Subcutaneous adipose tissue (tissue), 4 donors: ENCODE data around the gene GDF11. TPM values are rescaled to one million over a fixed set of nuclear protein-coding genes. Genes with fewer than 3 reads are reported as not detected.

Experiments
- CTCF ChIP-seq: fragments of 450-650 bp; IDR thresholded peaks from one replicate; pipeline ENCODE4 v1.5.1; 2016; ENCODE audit warnings: low read depth, mild to moderate bottlenecking, control low read depth, antibody characterized with exemption, moderate library complexity
- total RNA-seq, 4 donors: library from RNA; depleted of rRNA; stranded (reverse); fragments of >200 nt; gene quantifications; one replicate each; pipeline ENCODE4 v1.1.0, GENCODE V29; 2016

Gene GDF11
- total RNA-seq, 4 donors from 2014 or later = 0.82 to 1.8 (median 1.2) TPM

DNA sequence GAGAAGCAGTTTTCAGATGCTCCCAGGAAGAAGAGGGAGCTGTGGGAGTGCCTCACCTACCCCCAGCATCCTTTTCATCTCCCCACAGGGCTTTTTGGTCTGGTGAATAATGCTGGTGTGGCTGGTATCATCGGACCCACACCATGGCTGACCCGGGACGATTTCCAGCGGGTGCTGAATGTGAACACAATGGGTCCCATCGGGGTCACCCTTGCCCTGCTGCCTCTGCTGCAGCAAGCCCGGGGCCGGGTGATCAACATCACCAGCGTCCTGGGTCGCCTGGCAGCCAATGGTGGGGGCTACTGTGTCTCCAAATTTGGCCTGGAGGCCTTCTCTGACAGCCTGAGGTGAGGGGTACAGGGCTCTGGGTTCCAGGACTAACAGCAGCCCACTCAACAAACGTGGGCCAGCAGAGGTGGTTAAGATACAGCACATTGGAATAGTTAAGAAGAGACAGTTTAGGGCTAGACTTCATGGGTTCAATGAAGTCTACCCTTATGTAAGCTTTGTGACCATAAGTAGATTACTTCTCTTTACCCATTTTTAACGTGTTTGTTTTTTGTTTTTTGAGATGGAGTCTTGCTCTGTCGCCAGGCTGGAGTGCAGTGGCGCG is 21.2 kb upstream of the GDF11 start:
- no peak for TF ChIP-seq CTCF

DNA sequence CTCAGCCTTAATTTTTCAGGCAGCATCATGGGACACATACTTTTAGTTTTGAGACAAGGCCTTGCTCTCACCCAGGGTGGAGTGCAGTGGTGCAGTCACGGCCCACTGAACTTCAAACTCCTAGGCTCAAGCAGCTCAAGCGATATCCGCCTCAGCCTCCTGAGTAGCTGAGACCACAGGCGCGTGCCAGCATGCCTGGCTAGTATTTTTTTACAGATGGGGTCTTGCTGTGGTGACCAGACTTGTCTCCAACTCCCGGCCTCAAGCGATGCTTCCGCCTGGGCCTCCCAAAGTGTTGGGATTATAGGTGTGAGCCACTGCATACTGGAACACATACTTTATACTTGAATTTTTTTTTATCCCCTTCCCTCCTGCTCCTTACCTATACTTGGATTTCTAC is 20.0 kb upstream of the GDF11 start:
- no peak for TF ChIP-seq CTCF

DNA sequence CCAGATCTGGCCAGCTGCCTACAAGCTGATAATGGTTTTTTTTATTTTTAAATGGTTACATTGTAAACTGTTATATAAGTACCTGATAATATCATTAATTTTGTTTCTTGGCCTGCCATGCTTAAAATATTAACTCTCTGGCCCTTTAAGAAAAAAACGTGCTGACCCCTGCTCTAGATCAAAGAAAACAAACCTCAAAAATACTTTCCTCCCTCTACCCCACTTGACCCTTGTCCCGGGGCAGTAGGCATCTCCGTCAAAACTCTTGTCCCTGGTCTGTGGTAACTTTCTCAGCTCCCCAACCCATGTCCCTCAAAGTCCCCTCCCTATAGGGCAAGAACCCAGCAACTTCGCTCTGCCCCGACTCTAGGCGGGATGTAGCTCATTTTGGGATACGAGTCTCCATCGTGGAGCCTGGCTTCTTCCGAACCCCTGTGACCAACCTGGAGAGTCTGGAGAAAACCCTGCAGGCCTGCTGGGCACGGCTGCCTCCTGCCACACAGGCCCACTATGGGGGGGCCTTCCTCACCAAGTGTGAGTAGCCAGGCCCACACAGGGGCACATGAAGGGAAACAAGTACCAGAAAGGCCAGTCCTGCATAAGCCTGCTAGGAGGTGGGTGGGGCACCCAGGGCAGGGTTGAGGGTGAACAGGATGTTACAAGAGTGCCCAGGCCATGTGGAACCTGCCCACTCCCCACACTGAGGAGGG is 19.3 kb upstream of the GDF11 start:
- TF ChIP-seq CTCF = no peak

GRCh38 chr12:55724226-55724939 is 18.5 kb upstream of the GDF11 start:
- no peak for TF ChIP-seq CTCF

- no peak for TF ChIP-seq CTCF
Measured at GRCh38 chr12:55724940-55725309, 18.0 kb upstream of the GDF11 start.

- TF ChIP-seq CTCF = no peak
Measured at GRCh38 chr12:55725556-55725955, 17.4 kb upstream of the GDF11 start.

DNA sequence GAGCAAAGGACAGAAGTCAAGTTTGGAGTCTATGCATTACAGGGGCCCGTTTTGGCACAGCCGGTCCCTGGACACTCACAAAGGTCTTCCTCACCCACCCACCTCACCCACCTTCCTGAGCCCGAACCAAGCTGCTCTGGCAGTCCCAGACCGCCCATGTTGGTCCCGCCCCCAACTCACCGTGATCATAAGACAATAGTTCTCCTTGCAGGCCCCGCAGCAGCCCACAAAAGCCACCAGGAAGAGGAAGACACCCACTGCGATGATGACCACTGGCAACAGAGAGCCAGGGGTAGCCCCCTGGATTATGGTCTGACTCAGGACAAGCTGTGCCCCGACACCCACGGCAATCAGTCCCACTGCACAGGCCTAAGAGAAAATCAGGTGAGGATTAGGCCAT is 16.0 kb upstream of the GDF11 start:
- TF ChIP-seq CTCF = no peak
